Glutamatergic neuron (in vitro differentiated cells): ENCODE measurements around the gene KIAA1614. TPM values are rescaled to one million over a fixed set of nuclear protein-coding genes. Genes with fewer than 3 reads are reported as not detected.

Experiments used
- DNase-seq: peaks from one replicate; pipeline ENCODE4 v3.0.0; 2022
- H3K27ac Mint-ChIP-seq: one replicate; pipeline ENCODE4 v1.8.0; 2020; ENCODE audit warnings: mild to moderate bottlenecking, mixed read lengths, inconsistent platforms; ENCODE audit not compliant: unreplicated experiment
- H3K27me3 Mint-ChIP-seq: one replicate; pipeline ENCODE4 v1.8.0; 2020; ENCODE audit warnings: mild to moderate bottlenecking, moderate library complexity, mixed read lengths, inconsistent platforms; ENCODE audit not compliant: unreplicated experiment
- H3K36me3 Mint-ChIP-seq: one replicate; pipeline ENCODE4 v1.8.0; 2020; ENCODE audit warnings: mild to moderate bottlenecking, mixed read lengths, inconsistent platforms; ENCODE audit not compliant: unreplicated experiment
- H3K4me1 Mint-ChIP-seq: one replicate; pipeline ENCODE4 v1.8.0; 2020; ENCODE audit warnings: mild to moderate bottlenecking, low read depth, mixed read lengths, inconsistent platforms; ENCODE audit not compliant: unreplicated experiment
- H3K4me3 Mint-ChIP-seq: one replicate; pipeline ENCODE4 v1.8.0; 2020; ENCODE audit warnings: mild to moderate bottlenecking, mixed read lengths, inconsistent platforms; ENCODE audit not compliant: unreplicated experiment
- H3K9me3 Mint-ChIP-seq: one replicate; pipeline ENCODE4 v1.8.0; 2020; ENCODE audit warnings: mild to moderate bottlenecking, moderate library complexity, mixed read lengths, inconsistent platforms; ENCODE audit not compliant: unreplicated experiment
- total RNA-seq: library from RNA; stranded (reverse); fragmentation: NEBNext Ultra II Directional; extraction: Animal tissue kit (Norgen Biotek cat#: 25700); gene quantifications from one replicate; pipeline ENCODE4 v1.2.1, GENCODE V29; 2021; ENCODE audit not compliant: unreplicated experiment
- TF ChIP-seq, protein P1 (sequence below): fragments of 200-600 bp; sonication (generic); IDR thresholded peaks from one replicate; pipeline ENCODE4 v1.5.0; 2021; ENCODE audit not compliant: partially characterized antibody, unreplicated experiment

Gene KIAA1614
- total RNA-seq, 1 donor from 2014 or later, result 4.1 TPM

DNA sequence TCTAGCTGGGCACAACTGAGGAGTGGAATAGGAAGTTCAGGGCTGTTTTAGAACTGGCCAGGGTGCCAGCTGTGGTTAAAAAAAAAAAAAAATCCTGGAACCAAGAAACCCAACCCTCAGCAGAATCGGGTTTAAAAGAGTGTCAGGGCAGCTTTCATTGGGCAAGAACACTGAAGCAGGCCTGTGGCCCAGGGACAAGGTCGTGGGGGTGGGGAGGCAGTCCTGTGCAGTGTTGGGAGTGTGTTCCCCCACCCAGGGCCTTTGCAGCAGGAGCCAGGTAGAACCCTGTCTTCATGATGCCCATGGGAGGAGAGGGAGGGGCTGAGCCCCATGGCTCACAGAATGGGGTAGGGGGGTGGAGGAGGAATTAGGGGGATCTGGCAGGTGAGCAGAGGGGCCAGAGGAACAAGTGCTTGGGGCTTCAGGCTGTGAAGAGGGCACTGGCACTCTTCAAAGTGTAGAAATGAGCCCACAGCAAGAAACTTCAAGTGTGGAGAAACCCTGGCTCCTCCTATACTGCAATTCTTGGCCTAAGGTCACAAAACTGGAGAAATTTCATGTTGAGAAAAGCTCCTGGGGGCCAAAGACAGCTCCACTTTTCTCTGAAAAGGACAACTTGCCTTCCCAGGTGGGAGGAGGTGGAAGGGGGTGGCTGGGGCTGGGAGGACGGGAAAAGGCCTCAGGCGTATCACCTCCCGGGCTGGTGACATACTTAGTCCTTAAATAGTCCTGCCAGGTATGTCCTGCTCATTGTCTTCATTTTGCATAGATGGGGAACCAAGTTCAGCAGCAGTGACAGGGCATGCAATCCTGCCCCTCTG is 39.3 kb downstream of the KIAA1614 start:
- Mint-ChIP-seq H3K9me3 (peaks cover 12% of the 10 kb centered on the region), H3K4me3 (no peak overlapping the region), H3K36me3 (peaks cover under 1% of the 10 kb centered on the region), H3K27me3 (peaks cover 10% of the 10 kb centered on the region), H3K4me1 (peaks cover 25% of the 10 kb centered on the region), H3K27ac (no peak overlapping the region)
- TF ChIP-seq, protein P1, sequence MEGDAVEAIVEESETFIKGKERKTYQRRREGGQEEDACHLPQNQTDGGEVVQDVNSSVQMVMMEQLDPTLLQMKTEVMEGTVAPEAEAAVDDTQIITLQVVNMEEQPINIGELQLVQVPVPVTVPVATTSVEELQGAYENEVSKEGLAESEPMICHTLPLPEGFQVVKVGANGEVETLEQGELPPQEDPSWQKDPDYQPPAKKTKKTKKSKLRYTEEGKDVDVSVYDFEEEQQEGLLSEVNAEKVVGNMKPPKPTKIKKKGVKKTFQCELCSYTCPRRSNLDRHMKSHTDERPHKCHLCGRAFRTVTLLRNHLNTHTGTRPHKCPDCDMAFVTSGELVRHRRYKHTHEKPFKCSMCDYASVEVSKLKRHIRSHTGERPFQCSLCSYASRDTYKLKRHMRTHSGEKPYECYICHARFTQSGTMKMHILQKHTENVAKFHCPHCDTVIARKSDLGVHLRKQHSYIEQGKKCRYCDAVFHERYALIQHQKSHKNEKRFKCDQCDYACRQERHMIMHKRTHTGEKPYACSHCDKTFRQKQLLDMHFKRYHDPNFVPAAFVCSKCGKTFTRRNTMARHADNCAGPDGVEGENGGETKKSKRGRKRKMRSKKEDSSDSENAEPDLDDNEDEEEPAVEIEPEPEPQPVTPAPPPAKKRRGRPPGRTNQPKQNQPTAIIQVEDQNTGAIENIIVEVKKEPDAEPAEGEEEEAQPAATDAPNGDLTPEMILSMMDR, result no peak
- no peak for DNase-seq

DNA sequence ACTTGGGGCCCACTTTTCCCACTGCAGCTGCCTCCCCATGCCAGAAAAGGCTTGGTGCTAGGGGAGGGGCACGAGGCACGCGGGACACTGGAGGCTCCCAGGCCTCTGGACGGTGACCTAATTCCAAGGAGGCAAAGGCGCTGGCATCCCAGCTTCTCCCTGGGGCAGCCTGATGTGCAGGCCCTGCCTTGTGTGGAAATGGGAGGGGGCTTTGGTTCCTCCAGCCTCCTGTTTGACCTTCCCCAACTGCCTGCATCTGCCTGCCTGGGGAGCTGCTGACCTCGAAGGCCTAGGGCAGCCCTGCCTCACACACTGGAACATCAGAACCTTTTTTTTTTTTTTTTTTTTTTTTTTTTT is 39.9 kb downstream of the KIAA1614 start:
- peaks cover 12% of the 10 kb centered on the region for H3K9me3 Mint-ChIP-seq
- H3K36me3 Mint-ChIP-seq, result no peaks in the 10 kb centered on the region
- DNase-seq, result peak; percentile 51
- H3K4me3 Mint-ChIP-seq, result no peak overlapping the region
- H3K27me3 Mint-ChIP-seq, result peaks cover 10% of the 10 kb centered on the region
- peaks cover 25% of the 10 kb centered on the region for H3K4me1 Mint-ChIP-seq
- TF ChIP-seq, protein P1, result no peak
- H3K27ac Mint-ChIP-seq, result no peak overlapping the region

DNA sequence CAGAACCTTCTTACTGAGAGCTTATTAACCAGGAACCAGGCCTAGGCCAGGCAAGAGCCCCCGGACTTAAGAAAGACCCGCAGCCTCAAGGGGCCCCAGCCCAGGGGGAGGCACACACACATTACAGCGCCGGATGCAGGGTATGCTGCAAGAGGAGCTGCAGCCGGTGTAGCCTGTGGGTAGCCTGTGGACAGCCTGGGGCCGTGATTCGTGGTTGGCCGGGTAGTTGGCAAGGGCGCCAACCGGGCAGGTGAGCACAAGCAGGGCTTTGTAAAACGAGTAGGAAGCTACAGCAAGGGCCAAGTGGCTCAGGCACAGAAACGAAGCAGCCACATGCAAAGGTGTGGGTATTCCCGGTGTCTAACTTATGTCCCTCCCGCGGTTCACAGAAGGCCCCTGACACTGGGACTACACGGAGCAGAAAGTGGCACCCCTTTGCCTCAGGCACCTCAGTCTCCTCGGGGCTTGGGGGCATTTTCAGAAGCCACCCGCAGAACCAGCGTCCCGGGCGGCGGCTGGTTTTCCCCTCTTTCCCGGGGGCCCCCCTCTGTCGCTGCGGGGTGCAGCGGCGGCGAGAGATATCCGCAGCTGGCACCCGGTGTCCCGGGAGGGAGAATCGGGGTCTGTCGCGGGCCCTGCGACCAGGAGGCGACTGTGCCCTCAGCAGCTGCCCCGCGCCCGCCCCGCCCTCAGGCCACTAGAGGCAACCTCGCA is 40.8 kb downstream of the KIAA1614 start:
- no peak overlapping the region for H3K27ac Mint-ChIP-seq
- peaks cover 21% of the 10 kb centered on the region for H3K4me1 Mint-ChIP-seq
- H3K36me3 Mint-ChIP-seq, result peaks cover 3% of the 10 kb centered on the region
- H3K9me3 Mint-ChIP-seq, result peaks cover 8% of the 10 kb centered on the region
- peak overlapping the region; percentile 34 for H3K4me3 Mint-ChIP-seq
- peaks cover 10% of the 10 kb centered on the region for H3K27me3 Mint-ChIP-seq
- DNase-seq, result no peak
- TF ChIP-seq, protein P1, result no peak

DNA sequence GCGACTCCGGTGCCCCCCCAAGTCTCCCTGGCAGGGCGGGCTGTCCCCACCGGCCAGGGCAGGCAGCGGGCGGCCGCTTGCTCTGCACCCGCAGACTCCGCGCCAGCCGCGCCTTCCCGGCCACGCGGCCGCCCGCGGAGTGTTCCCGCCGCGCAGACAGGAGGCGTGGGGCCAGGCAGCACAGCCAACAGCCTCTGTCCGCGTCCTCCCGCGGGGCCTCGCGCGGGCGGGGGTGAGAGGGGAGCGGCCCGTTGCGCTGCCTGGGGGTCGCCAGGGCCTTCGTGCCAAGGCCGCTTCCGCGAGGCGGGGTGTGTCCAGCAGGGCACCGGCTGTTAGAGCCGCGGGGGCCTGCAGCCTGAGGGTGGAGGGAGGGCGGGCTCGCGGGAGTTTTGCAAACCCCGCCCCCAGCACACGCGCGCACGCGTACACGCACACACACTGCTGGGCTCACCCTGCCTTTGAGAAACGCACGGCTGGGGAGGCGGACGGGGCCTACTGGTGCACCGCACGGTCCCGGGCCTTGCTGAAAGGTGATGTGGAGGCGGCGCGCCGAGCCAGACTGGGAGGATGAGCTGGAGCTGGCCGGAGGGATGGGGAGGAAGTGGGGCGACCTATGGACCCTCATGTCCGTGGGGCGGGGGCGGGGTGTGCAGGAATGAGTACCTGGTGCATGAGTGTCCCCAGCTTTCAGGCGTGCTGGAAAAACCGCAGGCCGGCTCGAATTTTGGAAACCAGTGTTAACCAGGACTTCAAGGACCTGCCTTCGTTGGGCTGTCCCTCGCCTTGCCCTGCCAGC is 41.5 kb downstream of the KIAA1614 start:
- H3K4me1 Mint-ChIP-seq, result peaks cover 16% of the 10 kb centered on the region
- peaks cover 9% of the 10 kb centered on the region for H3K36me3 Mint-ChIP-seq
- H3K4me3 Mint-ChIP-seq, result no peak overlapping the region
- no peak overlapping the region for H3K27ac Mint-ChIP-seq
- peaks cover 10% of the 10 kb centered on the region for H3K27me3 Mint-ChIP-seq
- TF ChIP-seq, protein P1, result no peak
- DNase-seq, result peak; percentile 38
- H3K9me3 Mint-ChIP-seq, result peaks cover 6% of the 10 kb centered on the region
